ENCODE measurements around the gene MAMDC4.

DNA sequence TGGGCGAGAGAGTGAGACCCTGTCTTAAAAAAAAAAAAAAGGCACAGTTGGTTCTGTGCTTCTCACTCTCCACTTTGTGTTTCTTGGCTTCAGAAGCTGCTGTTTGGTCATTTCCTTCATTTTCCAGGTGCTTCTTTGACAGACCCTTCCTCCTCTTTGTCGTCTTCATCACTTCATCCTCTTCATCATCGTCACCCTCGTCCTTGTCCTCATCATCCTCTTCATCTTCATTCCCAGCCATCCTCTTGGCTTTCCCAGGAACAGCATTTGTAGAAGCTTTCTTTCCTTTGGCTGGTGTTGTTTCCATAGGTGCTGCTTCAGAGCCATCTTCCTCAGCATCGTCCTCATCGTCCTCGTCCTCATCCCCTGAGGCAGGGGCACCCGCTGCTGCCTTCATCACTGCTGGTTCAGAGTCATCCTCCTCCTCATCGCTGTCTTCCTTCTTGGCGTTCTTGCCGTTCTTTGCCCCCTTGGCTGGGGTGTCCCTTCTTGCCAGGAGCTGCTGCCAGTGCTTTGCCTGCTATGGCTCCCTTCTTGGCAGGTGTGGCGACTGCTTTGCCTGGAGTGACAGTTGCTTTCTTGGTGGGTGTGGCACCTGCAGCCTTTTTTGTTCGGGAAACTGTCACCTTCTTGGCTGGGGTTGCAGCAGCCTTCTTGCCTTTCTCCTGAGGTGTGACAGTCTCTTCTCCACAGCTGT, 37.3 kb upstream of the MAMDC4 start:
- no peak for TF ChIP-seq FOXM1 (IDR thresholded peaks at IDR 0.05; ENCODE audit: borderline replicate concordance)
- TF ChIP-seq, protein P1, sequence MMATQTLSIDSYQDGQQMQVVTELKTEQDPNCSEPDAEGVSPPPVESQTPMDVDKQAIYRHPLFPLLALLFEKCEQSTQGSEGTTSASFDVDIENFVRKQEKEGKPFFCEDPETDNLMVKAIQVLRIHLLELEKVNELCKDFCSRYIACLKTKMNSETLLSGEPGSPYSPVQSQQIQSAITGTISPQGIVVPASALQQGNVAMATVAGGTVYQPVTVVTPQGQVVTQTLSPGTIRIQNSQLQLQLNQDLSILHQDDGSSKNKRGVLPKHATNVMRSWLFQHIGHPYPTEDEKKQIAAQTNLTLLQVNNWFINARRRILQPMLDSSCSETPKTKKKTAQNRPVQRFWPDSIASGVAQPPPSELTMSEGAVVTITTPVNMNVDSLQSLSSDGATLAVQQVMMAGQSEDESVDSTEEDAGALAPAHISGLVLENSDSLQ (IDR thresholded peaks at IDR 0.05): no peak
- no peak for TF ChIP-seq BHLHE40 (IDR thresholded peaks at IDR 0.05; ENCODE audit: borderline replicate concordance)
- TF ChIP-seq FOXK2 (IDR thresholded peaks at IDR 0.05): no peak
- no peak for TF ChIP-seq NFRKB (IDR thresholded peaks at IDR 0.05)
- TF ChIP-seq CTBP1 (IDR thresholded peaks at IDR 0.05; ENCODE audit: borderline replicate concordance): no peak
- no peak for TF ChIP-seq L3MBTL2 (conservative IDR thresholded peaks at IDR 0.05)
